Neural progenitor cell (in vitro differentiated cells): ENCODE results near the gene AIDA. TPM values are rescaled to one million over a fixed set of nuclear protein-coding genes. Genes with fewer than 3 reads are reported as not detected.

Experiments used
- DNase-seq: peaks from one replicate; pipeline ENCODE4 v3.0.0-alpha.2; 2016; ENCODE audit warnings: low spot score
- H2AFZ ChIP-seq: fragments of 200-600 bp; sonication (generic); replicated peaks from 2 replicates; pipeline ENCODE4 v1.6.1; 2016; ENCODE audit warnings: antibody characterized with exemption
- H3F3A ChIP-seq: fragments of 200-600 bp; sonication (generic); 2 replicates; pipeline ENCODE4 v1.6.1; 2016; ENCODE audit warnings: antibody characterized with exemption, low read depth
- H3K27ac ChIP-seq: fragments of 200-600 bp; sonication (generic); 2 replicates; pipeline ENCODE4 v1.5.1; 2016; ENCODE audit warnings: mild to moderate bottlenecking
- H3K27me3 ChIP-seq: fragments of 200-600 bp; sonication (generic); 2 replicates; pipeline ENCODE4 v1.6.1; 2016; ENCODE audit warnings: mild to moderate bottlenecking, moderate library complexity
- H3K36me3 ChIP-seq: fragments of 200-600 bp; sonication (generic); 2 replicates; pipeline ENCODE4 v1.5.1; 2016
- H3K4me1 ChIP-seq: fragments of 200-600 bp; sonication (generic); 2 replicates; pipeline ENCODE4 v1.6.1; 2016; ENCODE audit warnings: mixed run types
- H3K4me2 ChIP-seq: fragments of 200-600 bp; sonication (generic); 2 replicates; pipeline ENCODE4 v1.6.1; 2016
- H3K4me3 ChIP-seq: fragments of 200-600 bp; sonication (generic); 2 replicates; pipeline ENCODE4 v1.5.1; 2016
- H3K79me2 ChIP-seq: fragments of 200-600 bp; sonication (generic); 2 replicates; pipeline ENCODE4 v1.6.1; 2016; ENCODE audit warnings: low read depth
- H3K9ac ChIP-seq: fragments of 200-600 bp; sonication (generic); 2 replicates; pipeline ENCODE4 v1.6.1; 2016
- H3K9me3 ChIP-seq: fragments of 200-600 bp; sonication (generic); 2 replicates; pipeline ENCODE4 v1.5.1; 2016; ENCODE audit warnings: low read depth
- H4K20me1 ChIP-seq: fragments of 200-600 bp; sonication (generic); 2 replicates; pipeline ENCODE4 v1.6.1; 2016; ENCODE audit warnings: low read depth
- H3K27ac Mint-ChIP-seq: 3 replicates; pipeline ENCODE4 v1.8.0; 2021; ENCODE audit warnings: mixed read lengths
- H3K27me3 Mint-ChIP-seq: 2 replicates; pipeline ENCODE4 v1.8.0; 2022; ENCODE audit warnings: low read depth, mild to moderate bottlenecking, inconsistent platforms, moderate library complexity, mixed read lengths; ENCODE audit not compliant: insufficient read depth
- H3K36me3 Mint-ChIP-seq: 3 replicates; pipeline ENCODE4 v1.8.0; 2021; ENCODE audit warnings: mixed read lengths
- H3K4me1 Mint-ChIP-seq: 3 replicates; pipeline ENCODE4 v1.8.0; 2021; ENCODE audit warnings: mixed read lengths
- H3K4me3 Mint-ChIP-seq: 3 replicates; pipeline ENCODE4 v1.8.0; 2021; ENCODE audit warnings: mild to moderate bottlenecking, moderate library complexity, mixed read lengths
- H3K9me3 Mint-ChIP-seq: 3 replicates; pipeline ENCODE4 v1.8.0; 2020; ENCODE audit warnings: mixed read lengths
- EZH2 ChIP-seq: fragments of 200-600 bp; sonication (generic); IDR thresholded peaks from 2 replicates; pipeline ENCODE4 v1.6.1; 2017; ENCODE audit warnings: antibody characterized with exemption, mild to moderate bottlenecking, moderate library complexity
- EZH2phosphoT487 ChIP-seq: fragments of 200-600 bp; sonication (generic); IDR thresholded peaks from 2 replicates; pipeline ENCODE4 v1.6.1; 2017; ENCODE audit warnings: antibody characterized with exemption
- total RNA-seq: library from RNA; depleted of rRNA; stranded (reverse); fragments of >200 nt; gene quantifications from 2 replicates; pipeline ENCODE4 v1.2.3, GENCODE V29; 2015; ENCODE audit warnings: low replicate concordance
- TF ChIP-seq, protein P1 (sequence below): fragments of 200-600 bp; sonication (generic); IDR thresholded peaks from 2 replicates; pipeline ENCODE4 v1.5.1; 2017; ENCODE audit warnings: antibody characterized with exemption, mild to moderate bottlenecking

Gene AIDA
- total RNA-seq, 1 donor from 2014 or later, result 75.2 TPM

DNA sequence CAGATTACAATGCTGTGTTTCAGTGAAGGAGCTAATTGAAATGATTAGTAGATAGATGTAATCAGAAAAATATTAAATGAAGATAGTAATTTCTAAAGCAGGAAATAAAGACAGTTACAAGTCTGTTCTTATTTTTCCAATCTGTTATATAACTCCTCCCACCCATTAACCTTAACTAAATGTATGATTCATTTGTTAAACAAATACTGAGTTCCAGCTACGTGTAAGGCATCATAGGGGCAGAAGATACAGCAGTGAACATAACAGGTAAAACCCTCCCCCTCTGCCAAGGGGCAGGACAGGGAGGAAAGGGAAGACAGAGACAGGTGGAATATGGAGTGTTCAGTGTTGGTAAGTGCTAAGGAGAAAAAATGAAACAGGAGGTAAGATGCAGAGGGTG lies 24.7 kb upstream of the AIDA start, which contains the start of gene FAM177B:
Gene FAM177B, plus strand, starts transcription at position 231 of the 400 bp plus-strand sequence. CDS start 9,344 bp downstream, outside the sequence.
- no peak within 1 kb of the TSS for H3K27ac Mint-ChIP-seq
- H4K20me1 ChIP-seq, result peaks cover 5% of the 10 kb centered on the region
- H3K9ac ChIP-seq, result no peak within 1 kb of the TSS
- H3K36me3 Mint-ChIP-seq, result peaks cover 8% of the 10 kb centered on the region
- DNase-seq, result no peak
- TF ChIP-seq EZH2phosphoT487 (no peak), EZH2 (no peak)
- TF ChIP-seq, protein P1, sequence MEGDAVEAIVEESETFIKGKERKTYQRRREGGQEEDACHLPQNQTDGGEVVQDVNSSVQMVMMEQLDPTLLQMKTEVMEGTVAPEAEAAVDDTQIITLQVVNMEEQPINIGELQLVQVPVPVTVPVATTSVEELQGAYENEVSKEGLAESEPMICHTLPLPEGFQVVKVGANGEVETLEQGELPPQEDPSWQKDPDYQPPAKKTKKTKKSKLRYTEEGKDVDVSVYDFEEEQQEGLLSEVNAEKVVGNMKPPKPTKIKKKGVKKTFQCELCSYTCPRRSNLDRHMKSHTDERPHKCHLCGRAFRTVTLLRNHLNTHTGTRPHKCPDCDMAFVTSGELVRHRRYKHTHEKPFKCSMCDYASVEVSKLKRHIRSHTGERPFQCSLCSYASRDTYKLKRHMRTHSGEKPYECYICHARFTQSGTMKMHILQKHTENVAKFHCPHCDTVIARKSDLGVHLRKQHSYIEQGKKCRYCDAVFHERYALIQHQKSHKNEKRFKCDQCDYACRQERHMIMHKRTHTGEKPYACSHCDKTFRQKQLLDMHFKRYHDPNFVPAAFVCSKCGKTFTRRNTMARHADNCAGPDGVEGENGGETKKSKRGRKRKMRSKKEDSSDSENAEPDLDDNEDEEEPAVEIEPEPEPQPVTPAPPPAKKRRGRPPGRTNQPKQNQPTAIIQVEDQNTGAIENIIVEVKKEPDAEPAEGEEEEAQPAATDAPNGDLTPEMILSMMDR, result no peak
- H2AFZ ChIP-seq, result no peak within 1 kb of the TSS
- H3F3A ChIP-seq, result peaks cover 24% of the 10 kb centered on the region
- H3K36me3 ChIP-seq, result peaks cover 20% of the 10 kb centered on the region
- no peaks in the 10 kb centered on the region for H3K9me3 Mint-ChIP-seq
- peaks cover 26% of the 10 kb centered on the region for H3K4me1 ChIP-seq
- H3K4me1 Mint-ChIP-seq, result peaks cover 9% of the 10 kb centered on the region
- H3K4me2 ChIP-seq, result peak within 1 kb of the TSS; percentile 48
- H3K79me2 ChIP-seq, result no peaks in the 10 kb centered on the region
- H3K9me3 ChIP-seq, result no peaks in the 10 kb centered on the region
- H3K4me3 ChIP-seq, result no peak within 1 kb of the TSS
- H3K27me3 Mint-ChIP-seq, result no peaks in the 10 kb centered on the region
- H3K4me3 Mint-ChIP-seq, result no peak within 1 kb of the TSS
- peak within 1 kb of the TSS; percentile 7 for H3K27ac ChIP-seq
- no peaks in the 10 kb centered on the region for H3K27me3 ChIP-seq

DNA sequence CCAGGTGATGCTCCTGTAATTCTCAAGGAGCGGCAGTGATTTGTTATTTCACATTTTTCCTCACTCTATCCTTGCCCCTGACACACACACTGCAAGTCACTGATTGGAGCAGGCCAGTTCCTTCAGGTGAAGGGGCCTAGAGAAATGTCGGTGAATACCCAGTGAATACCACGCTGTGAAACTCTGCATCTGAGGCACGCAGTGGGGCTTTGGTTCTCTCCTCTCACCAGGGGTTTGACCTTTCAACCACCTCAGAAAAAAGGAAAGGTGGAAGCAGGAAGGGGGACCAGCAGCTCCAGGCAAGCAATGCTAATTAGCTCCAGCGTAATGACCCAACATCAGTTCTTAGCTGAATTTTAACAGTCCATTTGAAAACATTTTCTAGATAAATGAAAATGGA lies 24.2 kb upstream of the AIDA start:
- Mint-ChIP-seq H3K4me1 (peaks cover 9% of the 10 kb centered on the region), H3K4me3 (no peak overlapping the region), H3K27ac (no peak overlapping the region), H3K36me3 (peaks cover 8% of the 10 kb centered on the region), H3K9me3 (no peaks in the 10 kb centered on the region), H3K27me3 (no peaks in the 10 kb centered on the region)
- peak overlapping the region; percentile 48 for H3K4me2 ChIP-seq
- TF ChIP-seq EZH2 (no peak), EZH2phosphoT487 (no peak)
- TF ChIP-seq, protein P1, result no peak
- DNase-seq, result peak; percentile 72
- peaks cover 5% of the 10 kb centered on the region for H4K20me1 ChIP-seq
- no peaks in the 10 kb centered on the region for H3K9me3 ChIP-seq
- no peaks in the 10 kb centered on the region for H3K27me3 ChIP-seq
- no peak overlapping the region for H3K9ac ChIP-seq
- peak overlapping the region; percentile 7 for H3K27ac ChIP-seq
- no peak overlapping the region for H3K4me3 ChIP-seq
- no peaks in the 10 kb centered on the region for H3K79me2 ChIP-seq
- H3K36me3 ChIP-seq, result peaks cover 20% of the 10 kb centered on the region
- peaks cover 26% of the 10 kb centered on the region for H3K4me1 ChIP-seq
- H2AFZ ChIP-seq, result no peak overlapping the region
- H3F3A ChIP-seq, result peaks cover 24% of the 10 kb centered on the region

GRCh38 chr1:222734740-222735139 lies 22.4 kb upstream of the AIDA start:
- no peak for DNase-seq
- no peak overlapping the region for H2AFZ ChIP-seq

More at GRCh38 chr1:222734740-222735139, 22.4 kb upstream of the AIDA start:
- TF ChIP-seq, protein P1, result no peak
- TF ChIP-seq EZH2phosphoT487, result no peak
- no peak for TF ChIP-seq EZH2
- Histone ChIP-seq H3K36me3 (peaks cover 29% of the 10 kb centered on the region), H3K4me2 (no peak overlapping the region), H3K9ac (no peak overlapping the region), H3K27me3 (no peaks in the 10 kb centered on the region), H3K27ac (no peak overlapping the region), H3K4me1 (peaks cover 26% of the 10 kb centered on the region), H3K79me2 (no peaks in the 10 kb centered on the region), H3K9me3 (no peaks in the 10 kb centered on the region), H4K20me1 (peaks cover 5% of the 10 kb centered on the region), H3F3A (peaks cover 24% of the 10 kb centered on the region), H3K4me3 (no peak overlapping the region)
- H3K9me3 Mint-ChIP-seq, result no peaks in the 10 kb centered on the region
- H3K27ac Mint-ChIP-seq, result no peak overlapping the region
- peaks cover 9% of the 10 kb centered on the region for H3K4me1 Mint-ChIP-seq
- H3K27me3 Mint-ChIP-seq, result no peaks in the 10 kb centered on the region
- H3K4me3 Mint-ChIP-seq, result no peak overlapping the region
- peaks cover 8% of the 10 kb centered on the region for H3K36me3 Mint-ChIP-seq
